Spleen (tissue), 11 donors: ENCODE data around the gene MYH7. TPM values are rescaled to one million over a fixed set of nuclear protein-coding genes. Genes with fewer than 3 reads are reported as not detected.

Experiments
- DNase-seq: peaks from one replicate; pipeline ENCODE4 v3.0.0-alpha.2; 2020
- H3K27ac ChIP-seq, 8 donors: fragments of 200-600 bp; sonication (generic) in 7 of 8; 1 replicate in 4 of 8; 2 replicates in 4 of 8; pipeline versions ENCODE4 v1.5.0 to v1.8.0; 2016 to 2021; ENCODE audit warnings: inconsistent platforms in 4 of 8, mild to moderate bottlenecking in 4 of 8, moderate library complexity in 1 of 8
- H3K27me3 ChIP-seq, 7 donors: fragments of 200-600 bp; sonication (generic) in 6 of 7; replicated peaks in 1 of 7; 1 replicate in 4 of 7; 2 replicates in 3 of 7; pipeline versions ENCODE4 v1.5.0 to v1.8.0; 2016 to 2021; ENCODE audit warnings: inconsistent platforms in 3 of 7, mild to moderate bottlenecking in 1 of 7
- H3K36me3 ChIP-seq, 6 donors: fragments of 200-600 bp; sonication (generic) in 5 of 6; 1 replicate in 4 of 6; 2 replicates in 2 of 6; pipeline versions ENCODE4 v1.5.0 to v1.8.0; 2016 to 2021; ENCODE audit warnings: inconsistent platforms in 2 of 6
- H3K4me1 ChIP-seq, 6 donors: fragments of 200-600 bp; sonication (generic) in 5 of 6; 1 replicate in 3 of 6; 2 replicates in 3 of 6; pipeline versions ENCODE4 v1.5.0 to v1.8.0; 2016 to 2021; ENCODE audit warnings: inconsistent platforms in 3 of 6
- H3K4me3 ChIP-seq, 8 donors: fragments of 200-600 bp; sonication (generic) in 7 of 8; 1 replicate in 4 of 8; 2 replicates in 4 of 8; pipeline versions ENCODE4 v1.5.0 to v1.8.0; 2016 to 2021; ENCODE audit warnings: inconsistent platforms in 4 of 8, mild to moderate bottlenecking in 4 of 8, moderate library complexity in 2 of 8
- H3K9me3 ChIP-seq, 8 donors: fragments of 200-600 bp; sonication (generic) in 7 of 8; 1 replicate in 4 of 8; 2 replicates in 4 of 8; pipeline versions ENCODE4 v1.5.0 to v1.8.0; 2016 to 2021; ENCODE audit warnings: inconsistent platforms in 4 of 8
- CTCF ChIP-seq, 11 experiments: fragments of 200-600 bp in 7 of 11; fragments of 450-650 bp in 4 of 11; sonication (generic) in 4 of 11; IDR thresholded peaks in 8 of 11; conservative IDR thresholded peaks in 3 of 11; 1 replicate in 7 of 11; 2 replicates in 4 of 11; pipeline versions ENCODE4 v1.4.0 to v1.8.0; 2016 to 2021; ENCODE audit warnings: antibody characterized with exemption in 11 of 11, inconsistent platforms in 4 of 11, mild to moderate bottlenecking in 1 of 11
- POLR2A ChIP-seq, 3 donors: fragments of 450-650 bp; IDR thresholded peaks; one replicate each; pipeline ENCODE4 v1.5.1; 2017; ENCODE audit warnings: antibody characterized with exemption in 3 of 3, mild to moderate bottlenecking in 1 of 3
- POLR2AphosphoS5 ChIP-seq, 3 donors: sonication (generic); formaldehyde crosslinking; IDR thresholded peaks; one replicate each; pipeline ENCODE4 v1.5.1; 2017; ENCODE audit warnings: antibody characterized with exemption in 3 of 3
- WGBS, 5 donors: extraction: QIAGEN DNeasy Blood & Tissue Kit in 3 of 5; methylation state at CpG; one replicate each; pipeline versions ENCODE4 v1.1.5 to v1.1.7; 2013 to 2018; 5-methylcytosine and 5-hydroxymethylcytosine counted together
- intact Hi-C: fragments of 100-400 bp; cut with DNase I; formaldehyde crosslinking; loops from one replicate; pipeline ENCODE4 v1.15.0; 2023; ENCODE audit warnings: low total_unique reads
- polyA plus RNA-seq, 3 donors: library from polyadenylated mRNA; stranded (reverse); fragments of 200-250 nt; gene quantifications; one replicate each; pipeline ENCODE4 v1.2.1, GENCODE V29; 2013
- total RNA-seq, 7 donors: library from RNA; depleted of rRNA in 3 of 7; stranded (reverse); fragments of >200 nt in 3 of 7; fragmentation: NEBNext Ultra II Directional in 4 of 7; extraction: Animal tissue kit (Norgen Biotek cat#: 25700) in 4 of 7; gene quantifications; one replicate each; pipeline versions ENCODE4 v1.1.0 to v1.2.1, GENCODE V29; 2016 to 2021
- donor health status: healthy with polysubstance abuse.
- donor health status: DM: no; HTN: no; CAD: no; lungs with moderate emphysema.
- donor health status: DM: no; HTN: no; CAD: no.
- donor health status: Bipolar disorder and iron deficiency.
- donor health status: healthy.
- donor health status: DM: no; HTN: no; CAD: no.
- donor health status: DM: yes; HTN: yes; CAD: no.

Gene MYH7
- total and polyA plus RNA-seq, 10 donors, result 0.06 to 0.65 (median 0.11) TPM; not detected in 6

GRCh38 chr14:23379366-23380196 is 55.9 kb downstream of the MYH7 start:
- DNase-seq, result peak; percentile 88
- Histone ChIP-seq H3K27me3 (peaks cover 0 to 43% (median 3%) of the 10 kb centered on the region in 7 donors), H3K4me3 (no peak overlapping the region), H3K36me3 (no peaks in the 10 kb centered on the region), H3K27ac (no peak overlapping the region), H3K9me3 (no peaks in the 10 kb centered on the region), H3K4me1 (peaks cover 0 to 11% (median 0%) of the 10 kb centered on the region in 6 donors)
- 35 to 41% (median 38%) methylated on average over 9 to 12 of the region's 12 CpGs for WGBS, 5 donors
- TF ChIP-seq CTCF (IDR thresholded peaks at IDR 0.05 in 8 of 11, conservative IDR thresholded peaks at IDR 0.05 in 3 of 11) (peak; percentile 74 to 93 (median 85)), POLR2AphosphoS5 (IDR thresholded peaks at IDR 0.05) (peak in 2 of 3 donors; percentile 48 to 52), POLR2A (IDR thresholded peaks at IDR 0.05) (no peak)
- intact Hi-C loops, result loop anchor here (5.0 kb wide), 2 partner anchors 52 to 112 kb away; no protein-coding TSS in a partner anchor

GRCh38 chr14:23378612-23379220 is 56.7 kb downstream of the MYH7 start:
- DNase-seq, result no peak
- Histone ChIP-seq H3K36me3 (no peaks in the 10 kb centered on the region), H3K4me3 (no peak overlapping the region), H3K27ac (no peak overlapping the region), H3K4me1 (peaks cover 0 to 11% (median 0%) of the 10 kb centered on the region in 6 donors), H3K27me3 (peaks cover 0 to 43% (median 3%) of the 10 kb centered on the region in 7 donors), H3K9me3 (no peaks in the 10 kb centered on the region)
- intact Hi-C loops, result loop anchor here (5.0 kb wide), 1 partner anchor 51 kb away; no protein-coding TSS in a partner anchor
- no peak for TF ChIP-seq POLR2A (IDR thresholded peaks at IDR 0.05)
- no peak for TF ChIP-seq CTCF (IDR thresholded peaks at IDR 0.05 in 8 of 11, conservative IDR thresholded peaks at IDR 0.05 in 3 of 11)
- no peak for TF ChIP-seq POLR2AphosphoS5 (IDR thresholded peaks at IDR 0.05)
- 75 to 86% (median 80%) methylated on average over 9 to 11 of the region's 11 CpGs for WGBS, 5 donors

- WGBS, 5 donors, result 77 to 81% (median 78%) methylated on average over 12 to 14 of the region's 14 CpGs
- H3K9me3 ChIP-seq, result no peaks in the 10 kb centered on the region
- H3K4me3 ChIP-seq, result no peak overlapping the region
- H3K36me3 ChIP-seq, result no peaks in the 10 kb centered on the region
- peaks cover 0 to 43% (median 3%) of the 10 kb centered on the region in 7 donors for H3K27me3 ChIP-seq
- H3K4me1 ChIP-seq, result peaks cover 0 to 11% (median 0%) of the 10 kb centered on the region in 6 donors
- no peak for DNase-seq
- TF ChIP-seq POLR2A (IDR thresholded peaks at IDR 0.05) (no peak), POLR2AphosphoS5 (IDR thresholded peaks at IDR 0.05) (no peak), CTCF (IDR thresholded peaks at IDR 0.05 in 8 of 11, conservative IDR thresholded peaks at IDR 0.05 in 3 of 11) (no peak)
- H3K27ac ChIP-seq, result no peak overlapping the region
- intact Hi-C loops, result loop anchor here (5.0 kb wide), 1 partner anchor 51 kb away; no protein-coding TSS in a partner anchor
Measured at GRCh38 chr14:23377573-23378563, 57.6 kb downstream of the MYH7 start.
